GM18951 (cell line): ENCODE measurements around the gene EEPD1.

Source experiments
- POLR2A ChIP-seq: IDR thresholded peaks from 4 replicates; pipeline ENCODE4 v1.6.1; 2011; ENCODE audit warnings: mild to moderate bottlenecking; ENCODE audit not compliant: insufficient read length, insufficient read depth; ENCODE audit errors: extremely low read depth
- in situ Hi-C: fragments of 300-500 bp; cut with MboI; formaldehyde crosslinking; loops from one replicate; pipeline ENCODE4 v1.12.0; 2022; ENCODE audit warnings: low sequenced_read_pairs, mixed read lengths, inconsistent platforms; ENCODE audit not compliant: unreplicated experiment

EEPD1 gene

GRCh38 chr7:36153571-36154097 is 580 bp downstream of the EEPD1 start:
- in situ Hi-C loops = no loop called here
- no peak for TF ChIP-seq POLR2A

GRCh38 chr7:36154255-36155212 is 1.5 kb downstream of the EEPD1 start:
- in situ Hi-C loops = no loop called here
- no peak for TF ChIP-seq POLR2A

GRCh38 chr7:36155811-36156361 is 2.8 kb downstream of the EEPD1 start:
- in situ Hi-C loops = no loop called here
- TF ChIP-seq POLR2A = no peak

- TF ChIP-seq POLR2A = no peak
- in situ Hi-C loops = no loop called here
These were observed 4.7 kb downstream of the EEPD1 start for GRCh38 chr7:36157527-36158320.

GRCh38 chr7:36158321-36158605 is 5.2 kb downstream of the EEPD1 start:
- in situ Hi-C loops = no loop called here

GRCh38 chr7:36159618-36160017 is 6.6 kb downstream of the EEPD1 start:
- in situ Hi-C loops = no loop called here
- no peak for TF ChIP-seq POLR2A

More at GRCh38 chr7:36158321-36158605, 5.2 kb downstream of the EEPD1 start:
- TF ChIP-seq POLR2A = no peak

GRCh38 chr7:36160313-36160712 is 7.3 kb downstream of the EEPD1 start:
- in situ Hi-C loops = no loop called here
- no peak for TF ChIP-seq POLR2A

GRCh38 chr7:36161996-36162395 is 8.9 kb downstream of the EEPD1 start:
- TF ChIP-seq POLR2A = no peak
- in situ Hi-C loops = no loop called here

- TF ChIP-seq POLR2A = no peak
- in situ Hi-C loops = no loop called here
These were observed 12.0 kb downstream of the EEPD1 start for GRCh38 chr7:36165059-36165458.

GRCh38 chr7:36165802-36166201 is 12.7 kb downstream of the EEPD1 start:
- TF ChIP-seq POLR2A = no peak
- in situ Hi-C loops = no loop called here

- in situ Hi-C loops = no loop called here
- no peak for TF ChIP-seq POLR2A
These were observed 14.5 kb downstream of the EEPD1 start for GRCh38 chr7:36167403-36168050.

GRCh38 chr7:36171503-36171902 is 18.4 kb downstream of the EEPD1 start:
- TF ChIP-seq POLR2A = no peak
- in situ Hi-C loops = no loop called here

- in situ Hi-C loops = no loop called here
- no peak for TF ChIP-seq POLR2A
These were observed 22.8 kb downstream of the EEPD1 start for GRCh38 chr7:36175886-36176285.
